Measurements from ENCODE around the gene EMSY. TPM values are rescaled to one million over a fixed set of nuclear protein-coding genes. Genes with fewer than 3 reads are reported as not detected.

EMSY gene
- polyA plus RNA-seq, 1 donor (not counting 4 experiments of a cell fraction or from before 2014, with no cell fraction given), result 11.3 TPM

DNA sequence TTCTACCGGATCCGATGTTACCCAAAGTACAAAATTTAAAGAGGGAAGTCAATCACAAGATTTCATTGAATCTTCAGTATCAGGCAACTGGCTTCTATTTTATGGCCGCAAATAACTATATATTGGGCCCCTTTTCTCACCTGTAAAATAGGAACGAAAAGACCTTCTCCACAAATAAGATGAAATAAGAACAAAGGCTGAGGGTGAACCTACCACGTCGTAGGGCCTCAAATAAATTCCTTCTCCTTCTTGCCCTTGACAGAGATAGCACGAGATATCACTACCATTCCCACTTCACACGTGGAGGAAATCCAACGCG, 794 bp upstream of the EMSY start:
- H3K79me2 ChIP-seq (ENCODE audit: control insufficient read depth, insufficient read depth, low read length), result peaks cover 36% of the 10 kb centered on the region
- peaks cover 13% of the 10 kb centered on the region for H3K4me1 ChIP-seq (ENCODE audit: control insufficient read depth, extremely low read depth, insufficient read depth, low read length)

DNA sequence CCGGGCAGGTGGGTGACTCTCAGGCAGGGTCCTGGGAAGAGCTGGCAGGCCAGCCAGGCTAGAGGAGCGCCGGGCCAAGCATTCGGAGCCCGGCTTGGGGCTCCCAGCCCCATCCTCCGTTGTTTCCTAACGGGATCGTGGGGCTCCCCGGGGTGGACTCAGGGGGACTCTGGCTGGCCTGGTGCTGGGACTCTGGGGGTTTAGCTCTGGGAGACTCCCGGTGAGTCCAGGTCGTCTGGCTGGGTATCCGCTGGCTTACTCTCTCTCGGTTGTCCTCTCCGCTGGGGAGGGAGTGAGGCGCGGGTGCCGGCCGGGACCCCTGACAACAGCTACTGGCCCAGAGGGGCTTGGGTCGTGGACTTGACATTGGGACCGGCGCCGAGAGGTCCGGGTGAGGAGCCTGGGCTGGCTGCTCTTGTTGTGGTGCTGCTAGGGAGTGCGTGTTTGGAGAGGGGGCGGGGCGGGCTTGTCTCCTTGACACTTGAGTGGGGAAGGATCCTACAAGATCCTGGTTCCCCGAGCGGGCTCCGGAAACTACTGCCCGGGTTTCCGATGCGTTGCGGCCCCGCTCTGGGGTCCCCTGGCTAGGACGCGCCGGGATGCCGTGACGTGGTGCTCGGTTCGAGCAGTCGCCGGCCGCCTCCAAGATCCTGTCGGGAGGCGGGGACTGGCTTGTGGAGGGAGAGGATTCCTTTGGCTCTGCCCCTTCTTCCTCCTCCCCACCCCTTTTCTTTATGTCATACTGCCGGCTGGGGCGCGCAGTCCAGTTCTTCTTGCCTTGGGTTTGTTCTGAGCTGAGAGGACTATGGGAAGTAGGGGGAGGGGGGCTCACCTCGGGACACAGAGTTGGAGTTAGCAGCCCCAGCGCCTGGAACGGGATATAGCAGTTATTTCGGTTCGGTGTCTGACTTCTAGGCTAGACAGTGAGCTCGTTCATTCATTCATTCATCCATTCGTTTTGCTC, 585 bp downstream of the EMSY start:
- Histone ChIP-seq H3K79me2 (ENCODE audit: control insufficient read depth, insufficient read depth, low read length) (peaks cover 37% of the 10 kb centered on the region), H3K4me1 (ENCODE audit: control insufficient read depth, extremely low read depth, insufficient read depth, low read length) (peaks cover 13% of the 10 kb centered on the region), H3K4me3 (ENCODE audit: control insufficient read depth in 2 of 3, extremely low read depth in 1 of 3, insufficient read depth in 2 of 3, low read depth in 1 of 3, low read length in 3 of 3) (peak overlapping the region; percentile 89 to 95 (median 91)), H4K20me1 (ENCODE audit: control insufficient read depth, extremely low read depth, insufficient read depth, low read length) (no peaks in the 10 kb centered on the region), H3K4me2 (ENCODE audit: control insufficient read depth, extremely low read depth, insufficient read depth, low read depth, low read length) (peak overlapping the region; percentile 66), H3K9me3 (ENCODE audit: control insufficient read depth, low read depth, low read length) (no peaks in the 10 kb centered on the region), H3K27me3 (ENCODE audit: control insufficient read depth, extremely low read depth, insufficient read depth, low read length) (no peaks in the 10 kb centered on the region), H3K27ac (ENCODE audit: control insufficient read depth, insufficient read depth, low read length) (peak overlapping the region; percentile 94), H3K9me1 (ENCODE audit: control insufficient read depth, extremely low read depth, insufficient read depth, low read length) (no peaks in the 10 kb centered on the region), H3K9ac (ENCODE audit: control insufficient read depth, extremely low read depth, insufficient read depth, low read length) (peak overlapping the region; percentile 90), H3K36me3 (ENCODE audit: control insufficient read depth in 2 of 2, extremely low read depth in 1 of 2, insufficient read depth in 2 of 2, low read length in 2 of 2) (peaks cover 0 to 4% of the 10 kb centered on the region in 2 experiments), H2AFZ (ENCODE audit: control insufficient read depth, low read length) (peak overlapping the region; percentile 92)
- no peak for FAIRE-seq
- dilution Hi-C loops (cut with MboI; ENCODE audit: extremely low pct_ligation_motif_present, low sequenced_read_pairs), result no loop called here
- peak; percentile 40 for DNase-seq (ENCODE audit: low read depth, low spot score)
- TF ChIP-seq EZH2 (IDR thresholded peaks at IDR 0.05; ENCODE audit: low read length), result no peak
- TF ChIP-seq, protein P1, sequence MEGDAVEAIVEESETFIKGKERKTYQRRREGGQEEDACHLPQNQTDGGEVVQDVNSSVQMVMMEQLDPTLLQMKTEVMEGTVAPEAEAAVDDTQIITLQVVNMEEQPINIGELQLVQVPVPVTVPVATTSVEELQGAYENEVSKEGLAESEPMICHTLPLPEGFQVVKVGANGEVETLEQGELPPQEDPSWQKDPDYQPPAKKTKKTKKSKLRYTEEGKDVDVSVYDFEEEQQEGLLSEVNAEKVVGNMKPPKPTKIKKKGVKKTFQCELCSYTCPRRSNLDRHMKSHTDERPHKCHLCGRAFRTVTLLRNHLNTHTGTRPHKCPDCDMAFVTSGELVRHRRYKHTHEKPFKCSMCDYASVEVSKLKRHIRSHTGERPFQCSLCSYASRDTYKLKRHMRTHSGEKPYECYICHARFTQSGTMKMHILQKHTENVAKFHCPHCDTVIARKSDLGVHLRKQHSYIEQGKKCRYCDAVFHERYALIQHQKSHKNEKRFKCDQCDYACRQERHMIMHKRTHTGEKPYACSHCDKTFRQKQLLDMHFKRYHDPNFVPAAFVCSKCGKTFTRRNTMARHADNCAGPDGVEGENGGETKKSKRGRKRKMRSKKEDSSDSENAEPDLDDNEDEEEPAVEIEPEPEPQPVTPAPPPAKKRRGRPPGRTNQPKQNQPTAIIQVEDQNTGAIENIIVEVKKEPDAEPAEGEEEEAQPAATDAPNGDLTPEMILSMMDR (optimal IDR thresholded peaks at IDR 0.05 in 1 of 3, IDR thresholded peaks at IDR 0.05 in 1 of 3, conservative IDR thresholded peaks at IDR 0.05 in 1 of 3; ENCODE audit: extremely low read depth in 1 of 3, insufficient read depth in 2 of 3, low read length in 3 of 3), result peak in 1 of 3 experiments; percentile 17

More for the DNA sequence above, 794 bp upstream of the EMSY start:
- Histone ChIP-seq H3K36me3 (ENCODE audit: control insufficient read depth in 2 of 2, extremely low read depth in 1 of 2, insufficient read depth in 2 of 2, low read length in 2 of 2) (peaks cover 0 to 4% of the 10 kb centered on the region in 2 experiments), H4K20me1 (ENCODE audit: control insufficient read depth, extremely low read depth, insufficient read depth, low read length) (no peaks in the 10 kb centered on the region), H3K9me1 (ENCODE audit: control insufficient read depth, extremely low read depth, insufficient read depth, low read length) (no peaks in the 10 kb centered on the region), H3K4me3 (ENCODE audit: control insufficient read depth in 2 of 3, extremely low read depth in 1 of 3, insufficient read depth in 2 of 3, low read depth in 1 of 3, low read length in 3 of 3) (peak overlapping the region; percentile 89 to 95 (median 91)), H3K9me3 (ENCODE audit: control insufficient read depth, low read depth, low read length) (no peaks in the 10 kb centered on the region), H3K27ac (ENCODE audit: control insufficient read depth, insufficient read depth, low read length) (peak overlapping the region; percentile 94), H3K27me3 (ENCODE audit: control insufficient read depth, extremely low read depth, insufficient read depth, low read length) (no peaks in the 10 kb centered on the region), H3K9ac (ENCODE audit: control insufficient read depth, extremely low read depth, insufficient read depth, low read length) (peak overlapping the region; percentile 90), H3K4me2 (ENCODE audit: control insufficient read depth, extremely low read depth, insufficient read depth, low read depth, low read length) (peak overlapping the region; percentile 93), H2AFZ (ENCODE audit: control insufficient read depth, low read length) (peak overlapping the region; percentile 97)
- DNase-seq (ENCODE audit: low read depth, low spot score) (no peak), FAIRE-seq (no peak)
- dilution Hi-C loops (cut with MboI; ENCODE audit: extremely low pct_ligation_motif_present, low sequenced_read_pairs), result no loop called here
- TF ChIP-seq, protein P1 (optimal IDR thresholded peaks at IDR 0.05 in 1 of 3, IDR thresholded peaks at IDR 0.05 in 1 of 3, conservative IDR thresholded peaks at IDR 0.05 in 1 of 3; ENCODE audit: extremely low read depth in 1 of 3, insufficient read depth in 2 of 3, low read length in 3 of 3), result no peak
- TF ChIP-seq EZH2 (IDR thresholded peaks at IDR 0.05; ENCODE audit: low read length), result no peak

Data from keratinocyte (primary cell).